ENCODE results near the gene PMEPA1. TPM values are rescaled to one million over a fixed set of nuclear protein-coding genes. Genes with fewer than 3 reads are reported as not detected.

The PMEPA1 gene
- total RNA-seq, 4 donors from 2014 or later, result 7.5 to 31.3 (median 13.9) TPM

DNA sequence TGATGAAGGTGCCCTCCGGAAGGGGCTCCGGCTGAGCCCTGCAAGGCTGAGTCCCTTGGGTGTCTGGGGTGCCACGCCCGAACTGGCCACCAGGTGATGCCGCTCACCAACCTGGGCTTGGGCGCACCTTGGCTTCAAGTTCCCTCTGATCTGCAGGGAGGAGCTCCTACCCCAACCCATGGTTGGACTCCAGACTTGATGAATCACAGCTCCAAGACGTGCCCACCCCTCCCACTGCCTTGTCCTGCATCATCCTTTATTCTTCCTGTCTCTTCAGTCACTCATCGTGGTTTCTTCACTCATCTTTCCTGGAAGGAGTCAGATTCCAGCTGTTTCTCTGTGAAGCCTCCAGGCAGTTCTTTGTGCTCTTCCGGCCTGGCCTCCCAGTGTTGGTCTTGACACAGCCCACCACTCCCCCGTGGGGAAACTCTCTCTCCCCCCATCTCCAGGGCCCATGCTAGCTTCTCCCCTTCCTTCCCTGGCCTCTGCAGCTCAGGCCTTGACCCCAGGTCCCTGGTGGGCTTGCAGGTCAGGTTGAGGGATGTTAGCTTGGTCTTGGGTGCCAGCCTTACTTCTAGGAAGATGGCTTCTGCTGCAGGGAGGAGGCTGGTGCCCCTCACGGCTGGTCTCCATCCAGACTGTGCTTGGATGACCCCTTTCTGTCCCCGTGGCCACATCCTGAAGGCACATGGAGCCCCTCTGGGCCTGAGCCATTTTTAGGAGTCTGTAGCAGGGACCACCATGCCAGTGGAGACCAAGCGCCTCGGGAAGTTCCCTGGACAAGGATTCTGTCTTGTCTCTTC is 87.0 kb downstream of the PMEPA1 start:
- TF ChIP-seq, protein P1, sequence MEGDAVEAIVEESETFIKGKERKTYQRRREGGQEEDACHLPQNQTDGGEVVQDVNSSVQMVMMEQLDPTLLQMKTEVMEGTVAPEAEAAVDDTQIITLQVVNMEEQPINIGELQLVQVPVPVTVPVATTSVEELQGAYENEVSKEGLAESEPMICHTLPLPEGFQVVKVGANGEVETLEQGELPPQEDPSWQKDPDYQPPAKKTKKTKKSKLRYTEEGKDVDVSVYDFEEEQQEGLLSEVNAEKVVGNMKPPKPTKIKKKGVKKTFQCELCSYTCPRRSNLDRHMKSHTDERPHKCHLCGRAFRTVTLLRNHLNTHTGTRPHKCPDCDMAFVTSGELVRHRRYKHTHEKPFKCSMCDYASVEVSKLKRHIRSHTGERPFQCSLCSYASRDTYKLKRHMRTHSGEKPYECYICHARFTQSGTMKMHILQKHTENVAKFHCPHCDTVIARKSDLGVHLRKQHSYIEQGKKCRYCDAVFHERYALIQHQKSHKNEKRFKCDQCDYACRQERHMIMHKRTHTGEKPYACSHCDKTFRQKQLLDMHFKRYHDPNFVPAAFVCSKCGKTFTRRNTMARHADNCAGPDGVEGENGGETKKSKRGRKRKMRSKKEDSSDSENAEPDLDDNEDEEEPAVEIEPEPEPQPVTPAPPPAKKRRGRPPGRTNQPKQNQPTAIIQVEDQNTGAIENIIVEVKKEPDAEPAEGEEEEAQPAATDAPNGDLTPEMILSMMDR (IDR thresholded peaks at IDR 0.05; ENCODE audit: low read depth), result no peak

DNA sequence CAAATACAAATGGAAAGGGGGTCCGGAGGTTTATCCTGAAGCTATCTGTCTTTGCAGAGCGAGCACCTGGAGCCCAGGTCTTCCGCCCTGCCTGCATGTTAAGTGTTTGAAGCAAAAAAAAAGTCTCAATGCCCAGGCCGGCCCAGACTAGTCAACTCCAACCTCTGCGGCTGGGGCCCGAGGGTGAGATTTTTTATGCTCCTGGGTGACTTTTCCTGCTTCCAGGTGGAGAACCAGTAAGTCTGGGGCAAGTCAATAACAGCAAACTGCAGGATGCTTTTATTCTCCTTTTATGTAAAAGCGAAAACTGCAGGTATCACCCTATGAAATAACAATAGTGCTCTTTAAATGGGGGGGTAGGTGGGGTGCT is 87.6 kb downstream of the PMEPA1 start:
- TF ChIP-seq, protein P1 (IDR thresholded peaks at IDR 0.05; ENCODE audit: low read depth), result no peak

DNA sequence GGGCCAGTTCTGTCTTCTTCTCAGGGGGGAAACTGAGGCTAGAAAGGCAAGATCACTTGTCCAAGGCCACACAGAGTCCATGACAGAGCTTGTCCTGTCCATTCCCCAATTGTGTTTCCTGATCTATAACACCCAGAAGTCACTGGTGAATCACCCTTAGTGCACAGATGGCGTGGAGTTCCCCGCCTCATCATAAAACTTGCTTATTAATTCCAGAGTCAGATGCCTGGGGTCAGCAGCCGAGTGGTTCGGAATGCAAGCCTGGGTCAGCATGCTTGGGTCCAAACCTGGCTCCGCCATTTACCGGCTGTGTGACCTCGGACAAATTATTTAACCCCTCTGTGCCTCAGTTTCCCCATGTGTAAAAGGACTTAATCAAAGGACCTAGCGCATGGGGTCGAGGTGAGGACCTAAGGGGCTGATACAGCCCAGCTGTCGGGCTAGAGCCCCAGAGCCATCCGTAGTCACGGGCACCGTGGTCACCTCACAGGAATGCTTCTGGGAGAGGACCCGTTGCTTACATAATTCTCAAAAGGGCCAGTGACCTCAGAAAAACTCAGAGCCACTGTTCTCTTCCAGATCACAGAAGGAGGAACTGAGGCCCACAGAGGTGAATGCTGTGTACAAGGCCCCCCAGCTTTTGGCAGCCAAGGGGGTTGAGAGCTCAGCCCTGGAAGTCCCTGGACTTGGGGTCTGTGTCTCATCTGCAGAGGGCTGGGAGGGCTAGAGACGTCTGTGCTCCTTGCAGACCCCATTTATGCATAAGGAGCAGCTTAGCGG is 88.2 kb downstream of the PMEPA1 start:
- TF ChIP-seq, protein P1 (IDR thresholded peaks at IDR 0.05; ENCODE audit: low read depth), result no peak

DNA sequence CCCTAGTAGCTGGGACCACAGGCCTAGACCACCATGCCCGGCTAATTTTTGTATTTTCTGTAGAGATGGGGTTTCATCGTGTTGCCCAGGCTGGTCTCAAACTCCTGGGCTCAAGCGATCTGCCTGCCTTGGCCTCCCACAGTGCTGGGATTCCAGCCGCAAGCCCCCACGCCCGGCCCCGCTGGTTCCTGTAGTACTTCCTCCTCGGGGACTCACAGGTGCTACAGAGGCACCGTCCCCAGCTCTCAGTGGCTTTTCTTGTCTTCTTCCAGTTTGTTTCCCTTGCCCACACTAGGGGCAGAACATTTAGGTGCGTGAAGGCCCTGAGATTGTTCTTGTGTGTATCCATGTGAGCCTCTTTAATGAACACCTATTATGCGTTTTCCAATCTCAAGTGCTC is 88.8 kb downstream of the PMEPA1 start:
- TF ChIP-seq, protein P1 (IDR thresholded peaks at IDR 0.05; ENCODE audit: low read depth), result no peak

DNA sequence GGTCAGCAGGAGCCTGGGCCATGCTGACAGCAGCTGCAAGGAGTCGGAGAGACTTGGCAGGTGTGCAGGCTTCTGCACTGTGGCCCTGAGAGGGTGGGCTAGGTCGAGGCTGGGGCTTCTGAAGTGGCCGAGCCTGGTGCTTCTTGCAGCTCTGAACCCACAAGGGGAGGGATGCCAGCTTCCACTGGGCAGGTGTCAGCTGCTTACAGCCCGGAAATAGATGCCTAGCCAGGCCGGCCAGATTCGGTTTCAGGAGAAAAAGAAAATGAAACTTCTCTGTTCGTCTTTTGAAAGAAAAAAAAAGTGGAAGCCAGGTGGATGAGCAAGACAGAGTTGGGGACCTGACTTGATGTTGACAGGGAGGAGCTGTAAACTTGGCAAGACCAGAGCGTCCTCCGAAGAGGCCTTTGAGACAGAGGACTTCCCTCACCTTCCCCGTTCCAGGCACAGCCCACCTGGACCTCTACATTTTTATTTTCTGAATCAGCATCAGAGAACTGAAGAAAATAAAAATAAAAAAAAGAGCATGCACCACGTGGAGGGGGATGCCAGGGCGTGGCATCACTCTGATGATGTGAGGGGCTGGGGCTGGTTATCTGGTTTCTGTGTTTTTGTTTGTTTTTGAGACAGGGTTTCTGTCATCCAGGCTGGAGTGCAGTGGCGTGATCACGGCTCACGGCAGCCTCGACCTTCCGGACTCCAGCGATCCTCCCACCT is 89.4 kb downstream of the PMEPA1 start, which contains the start of gene ZBP1:
TSS of gene ZBP1 (minus strand) at position 153 of the 717 bp plus-strand sequence. CDS start at position 22, 131 bp downstream.
- TF ChIP-seq, protein P1 (IDR thresholded peaks at IDR 0.05; ENCODE audit: low read depth), result no peak

DNA sequence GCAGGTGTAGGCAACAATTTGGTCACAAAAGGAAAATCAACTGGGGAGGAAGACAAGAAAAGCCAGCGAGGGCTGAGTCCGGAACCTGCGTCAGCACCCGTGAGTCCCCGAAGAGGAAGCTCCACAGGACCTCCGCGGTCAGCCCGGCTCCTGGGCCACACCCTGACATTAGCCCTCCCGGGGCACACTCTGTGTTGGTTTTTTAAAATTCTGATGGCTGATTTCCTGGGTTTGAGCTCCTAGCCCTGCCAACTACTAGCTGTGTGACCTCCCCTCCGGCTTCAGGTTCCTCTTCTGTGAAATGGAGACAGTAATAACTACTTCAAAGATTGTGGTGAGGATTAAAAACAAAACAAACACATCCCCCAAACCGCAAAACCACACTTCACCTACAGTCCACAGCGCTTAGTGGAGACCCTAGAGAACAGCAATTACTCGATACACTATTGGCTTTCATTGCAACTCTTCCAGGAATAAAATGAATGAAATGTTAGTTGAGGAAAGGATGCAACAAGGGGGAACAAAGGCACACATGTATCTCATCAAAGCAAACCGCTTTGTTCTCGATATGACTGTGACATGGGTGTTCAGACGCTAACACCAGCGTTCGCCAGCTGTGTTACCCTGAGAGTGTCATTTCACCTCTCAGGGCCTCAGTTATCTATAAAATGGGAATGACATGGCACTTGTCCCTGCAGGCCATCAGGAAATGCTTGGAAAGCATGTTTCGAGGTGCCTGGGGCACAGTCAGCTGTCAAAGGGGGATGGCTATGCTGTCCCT is 90.6 kb downstream of the PMEPA1 start:
- TF ChIP-seq, protein P1 (IDR thresholded peaks at IDR 0.05; ENCODE audit: low read depth), result no peak
